COR-L47 (cell line): ENCODE measurements around the gene TBC1D22A.

Experiments used
- DNase-seq: peaks from one replicate; lab custom pipeline; 2025; lab: John Stamatoyannopoulos, UW

TBC1D22A gene

DNA sequence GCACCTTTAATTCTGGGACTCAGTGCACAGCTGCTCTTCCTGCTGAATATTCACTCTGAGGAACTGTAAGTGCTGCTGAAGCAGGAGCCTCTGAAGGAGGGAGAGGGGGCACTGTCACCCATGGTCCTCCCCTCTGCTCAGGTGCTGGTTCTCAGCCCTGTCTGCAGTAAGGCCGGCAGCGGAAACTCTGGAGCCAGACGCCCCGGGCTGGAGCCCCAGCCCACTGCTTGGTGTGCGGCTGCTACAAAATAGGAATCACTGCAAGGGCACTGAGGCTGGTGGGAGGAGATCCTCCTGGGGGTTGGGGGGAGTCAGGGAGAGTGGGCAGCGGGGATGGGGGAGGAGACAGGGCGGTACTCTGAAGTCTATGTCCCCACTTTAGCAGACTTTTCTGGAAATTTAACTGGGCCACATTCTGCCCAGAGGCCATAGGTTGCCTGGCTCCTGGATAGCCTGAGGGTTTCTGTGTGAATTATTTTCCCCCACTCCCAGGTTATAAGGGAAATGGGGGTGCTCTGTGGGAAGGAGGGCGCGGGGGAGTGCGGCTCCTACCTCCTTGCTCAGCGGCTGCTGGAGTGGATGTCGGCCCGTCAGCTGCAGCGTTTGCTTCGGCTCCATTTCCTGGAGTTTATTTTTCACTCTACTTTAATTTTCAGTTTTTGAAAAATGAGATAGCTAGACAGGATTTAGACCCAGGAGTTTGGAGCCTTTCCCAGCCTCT lies 33.6 kb downstream of the TBC1D22A start:
- no peak for DNase-seq

GRCh38 chr22:46796566-46797195 lies 34.2 kb downstream of the TBC1D22A start:
- DNase-seq, result no peak

GRCh38 chr22:46797355-46797754 lies 34.9 kb downstream of the TBC1D22A start:
- DNase-seq, result no peak

DNA sequence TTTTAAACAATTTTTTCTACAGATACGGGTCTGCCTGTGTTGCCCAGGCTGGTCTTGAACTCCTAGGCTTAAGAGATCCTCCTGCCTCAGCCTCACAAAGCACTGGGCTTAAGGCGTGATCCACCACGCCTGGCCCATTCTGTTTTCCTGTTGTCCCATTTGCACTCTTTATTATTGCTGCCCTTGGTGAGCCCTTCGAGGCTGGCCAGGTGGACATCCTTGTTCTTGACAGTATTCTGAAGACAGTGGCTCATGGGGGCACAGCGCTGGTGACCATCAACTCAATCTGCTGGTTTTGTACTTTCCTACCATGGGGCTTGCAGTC lies 35.6 kb downstream of the TBC1D22A start:
- no peak for DNase-seq

DNA sequence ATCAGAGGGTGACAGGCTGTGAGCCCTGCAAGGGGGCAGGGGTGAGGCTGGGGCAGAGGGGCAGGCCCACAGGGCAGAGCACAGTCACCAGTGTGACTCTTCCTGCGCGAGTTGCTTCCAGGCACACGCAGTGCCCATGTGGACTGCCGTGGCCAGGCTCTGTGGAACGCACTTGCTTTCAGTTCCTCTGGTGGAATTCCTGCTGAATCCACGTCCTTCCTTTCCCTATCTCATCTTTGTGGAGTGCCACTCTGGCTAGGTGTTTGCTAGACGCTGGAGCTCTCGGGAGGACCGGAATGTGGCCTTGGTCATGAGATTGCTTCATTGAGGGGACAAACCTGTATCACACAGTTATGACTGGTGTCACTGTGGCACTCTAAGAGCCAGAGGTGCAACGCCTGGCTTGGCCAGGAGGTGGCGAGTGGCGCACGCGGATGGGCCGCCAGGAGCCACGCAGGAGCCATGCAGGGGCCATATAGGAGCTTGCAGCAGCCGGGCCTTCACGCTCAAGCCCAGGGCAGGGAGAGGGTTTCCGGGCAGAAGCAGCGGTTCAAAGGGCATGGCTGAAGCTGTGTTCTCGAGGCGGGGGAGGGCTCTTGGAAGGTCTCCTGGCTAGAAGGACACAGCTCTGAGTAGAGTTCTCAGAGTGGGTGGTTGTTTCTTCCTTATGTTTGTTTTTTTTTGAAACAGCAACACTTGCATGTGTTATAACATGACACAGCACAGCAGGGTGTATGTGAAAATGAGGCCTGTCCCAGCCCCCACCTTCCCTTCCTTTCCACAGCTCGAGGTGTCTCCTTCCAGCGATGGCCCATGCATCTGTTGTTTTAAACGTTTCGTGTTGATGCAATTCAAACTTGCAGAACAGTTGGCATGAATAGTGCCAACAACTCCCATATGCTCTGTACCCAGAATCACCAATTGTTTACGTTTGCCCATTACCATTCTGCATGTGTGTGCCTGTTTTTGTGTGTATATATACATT lies 36.2 kb downstream of the TBC1D22A start:
- DNase-seq, result peak; percentile 48

DNA sequence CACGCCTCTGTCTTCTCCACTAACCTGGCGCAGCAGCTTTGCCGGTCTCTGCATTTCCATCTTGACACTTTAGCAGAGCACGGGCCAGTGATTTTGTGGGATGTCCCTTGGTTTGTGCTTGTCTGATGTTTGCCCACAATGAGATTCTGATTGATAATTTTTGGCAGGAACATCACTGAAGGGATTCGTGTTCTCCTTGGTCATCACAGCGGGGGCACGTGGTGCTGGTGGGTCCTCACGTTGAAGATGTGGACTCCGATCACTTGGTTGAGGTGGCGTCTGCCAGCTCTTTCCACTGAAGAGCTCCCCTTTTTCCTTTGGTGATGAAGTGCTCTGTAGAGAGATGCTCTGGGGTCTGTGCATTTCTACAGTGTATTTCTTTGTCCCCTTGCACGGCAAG lies 37.2 kb downstream of the TBC1D22A start:
- no peak for DNase-seq

- no peak for DNase-seq
These were observed 37.8 kb downstream of the TBC1D22A start for GRCh38 chr22:46800102-46800857.

- DNase-seq, result no peak
These were observed 38.9 kb downstream of the TBC1D22A start for GRCh38 chr22:46801331-46801811.

DNA sequence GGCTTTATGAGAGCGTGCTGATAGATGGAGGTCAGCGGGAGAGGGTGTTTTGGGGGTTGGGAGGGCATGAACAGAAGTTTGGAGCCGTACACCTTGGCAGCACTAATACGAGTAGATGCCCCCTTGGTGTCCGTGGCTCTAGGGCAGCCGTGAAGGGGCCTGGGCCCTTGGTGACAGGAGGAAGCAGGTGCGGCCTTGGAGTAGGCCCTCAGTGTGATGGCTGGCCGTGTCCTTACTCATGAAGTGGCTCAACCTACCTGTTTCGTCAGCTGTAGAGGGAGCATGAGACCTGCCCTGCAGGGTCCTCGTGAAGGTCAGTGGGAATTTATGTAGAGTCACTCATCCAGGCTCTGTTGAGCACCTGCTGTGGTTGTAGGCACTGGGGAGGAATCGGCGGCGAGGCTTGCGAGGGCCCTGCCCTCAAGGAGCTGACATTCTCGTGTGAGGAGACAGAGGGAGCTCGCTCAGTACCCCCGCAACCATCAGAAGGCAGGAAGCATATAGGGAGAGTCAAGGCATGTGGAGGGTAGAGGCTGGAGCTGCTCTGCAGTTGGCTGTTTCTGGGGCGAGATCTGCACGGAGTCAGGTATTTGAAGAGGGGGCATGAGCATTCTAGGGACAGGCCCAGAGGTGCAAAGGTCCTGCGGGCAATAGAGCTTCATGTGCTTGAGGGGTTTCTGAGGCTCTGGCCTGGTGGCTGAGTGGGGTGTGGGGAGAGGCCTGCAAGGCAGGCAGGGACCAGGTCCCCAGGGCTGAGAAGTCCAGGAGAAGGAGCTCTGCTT lies 39.6 kb downstream of the TBC1D22A start:
- DNase-seq, result no peak

DNA sequence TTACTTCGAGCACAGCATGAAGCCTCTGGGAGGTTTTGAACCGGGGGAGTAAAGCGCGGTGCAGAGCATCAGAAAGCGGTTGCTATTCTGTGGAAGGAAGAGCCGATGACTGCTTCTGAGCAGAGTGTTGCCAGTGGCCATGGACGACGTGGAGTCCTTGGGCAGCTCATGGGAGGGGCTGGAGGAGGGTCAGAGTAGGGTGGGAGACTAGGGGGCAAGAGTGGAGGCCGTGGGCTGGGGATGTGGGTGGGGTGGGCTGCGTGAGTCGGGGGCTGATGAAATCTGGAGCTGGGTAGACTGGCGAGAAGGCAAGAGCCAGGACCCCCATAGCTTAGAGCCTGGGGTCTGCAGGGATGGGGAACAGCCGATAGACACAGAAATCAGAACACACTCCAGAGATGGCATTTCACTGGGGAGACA lies 40.2 kb downstream of the TBC1D22A start:
- no peak for DNase-seq

DNA sequence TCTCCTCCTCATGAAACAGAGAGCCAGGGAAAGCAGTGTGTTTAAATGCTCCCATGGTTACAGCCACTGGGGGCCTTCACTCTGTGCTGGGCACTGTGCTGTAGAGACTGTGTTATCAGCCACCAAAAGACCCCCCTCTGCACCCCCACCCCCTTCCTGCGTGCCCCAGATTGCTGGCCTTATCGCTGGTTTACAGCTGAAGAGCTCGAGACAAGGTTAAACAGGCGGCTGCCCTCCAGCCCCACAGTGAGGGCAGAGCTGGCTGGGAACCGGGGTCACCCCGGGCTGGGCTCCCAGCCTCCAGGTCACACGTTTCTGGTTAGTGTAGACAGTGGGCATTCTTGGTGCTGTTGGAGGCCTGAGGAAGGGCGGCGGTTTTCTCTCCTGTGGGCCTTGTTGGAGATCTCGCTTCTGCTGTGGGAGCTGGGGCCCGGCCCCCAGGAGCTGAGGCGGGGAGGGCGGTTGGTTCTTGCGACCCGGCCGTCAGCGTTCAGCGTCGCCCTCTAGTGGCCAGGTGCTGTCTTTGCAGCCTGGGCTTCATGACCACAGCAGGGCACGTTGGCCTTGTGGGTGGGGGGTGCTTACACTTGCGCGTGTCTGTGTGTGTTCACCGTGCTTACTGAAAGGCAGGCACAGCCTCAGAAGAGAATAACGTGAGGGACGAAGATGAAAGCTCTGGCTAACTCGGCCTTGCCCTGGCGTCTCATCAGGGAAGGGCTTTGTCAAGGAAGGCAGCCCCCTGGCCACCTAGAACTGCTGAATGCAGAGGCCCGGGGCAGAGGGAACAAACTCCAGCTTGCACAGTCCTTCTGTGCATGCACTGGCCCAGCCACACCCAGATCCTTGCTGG lies 40.8 kb downstream of the TBC1D22A start:
- peak; percentile 55 for DNase-seq

GRCh38 chr22:46803936-46804335 lies 41.5 kb downstream of the TBC1D22A start:
- DNase-seq, result no peak

DNA sequence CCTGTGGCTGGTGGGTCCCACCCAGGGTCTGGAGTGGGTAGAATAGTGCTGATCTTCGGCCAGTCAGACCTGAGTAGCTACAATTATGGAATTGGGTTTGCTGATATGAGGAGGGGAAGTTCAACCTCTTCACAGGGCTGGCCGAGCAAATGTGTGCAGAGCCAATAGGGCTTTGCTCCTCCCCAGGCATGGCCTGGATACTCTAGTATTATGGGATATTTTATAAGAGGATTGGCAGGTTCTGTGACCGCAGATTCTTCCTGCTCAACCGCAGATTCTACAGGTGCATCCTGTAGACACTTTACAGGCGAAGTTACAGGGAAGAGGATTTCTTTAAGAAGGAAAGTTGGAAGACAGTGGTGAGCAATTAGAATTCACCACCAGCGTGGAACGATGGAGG lies 44.3 kb downstream of the TBC1D22A start:
- no peak for DNase-seq

GRCh38 chr22:46807458-46807857 lies 45.0 kb downstream of the TBC1D22A start:
- no peak for DNase-seq

DNA sequence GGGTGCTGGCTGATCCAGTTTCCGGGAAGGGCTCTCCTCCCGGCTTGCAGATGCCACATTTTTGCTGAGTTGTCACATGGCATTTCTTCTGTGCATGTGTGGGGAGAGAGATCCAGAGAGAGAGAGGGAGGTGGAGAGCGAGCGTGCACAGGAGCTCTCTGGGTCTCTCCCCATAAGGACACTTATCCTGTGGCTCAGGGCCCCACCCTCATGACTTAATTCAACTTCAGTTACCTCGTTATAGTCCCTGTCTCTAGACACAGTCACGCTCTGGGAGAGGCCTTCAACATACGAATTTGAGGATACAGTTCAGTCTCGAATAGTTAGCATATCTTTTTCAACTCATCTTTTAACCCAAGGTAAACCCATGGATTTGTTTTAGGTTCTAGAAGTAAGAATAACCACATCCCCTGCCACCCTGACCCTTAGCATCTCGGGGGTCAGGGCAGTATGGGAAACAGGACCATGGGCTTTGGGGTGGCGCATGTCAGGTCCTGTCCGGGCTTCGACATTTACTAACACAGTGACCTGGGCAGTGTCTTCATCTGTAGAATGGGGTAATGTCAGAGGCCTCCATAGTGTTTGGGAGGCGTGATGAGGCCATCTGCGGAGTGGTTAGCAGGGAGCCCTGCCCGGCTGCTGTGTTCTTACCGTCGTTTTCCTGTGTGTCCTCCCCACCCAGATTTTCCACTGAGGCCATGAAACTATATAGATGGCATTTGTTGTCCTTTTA lies 46.9 kb downstream of the TBC1D22A start:
- DNase-seq, result no peak

- no peak for DNase-seq
These were observed 48.7 kb downstream of the TBC1D22A start for GRCh38 chr22:46810856-46811786.

DNA sequence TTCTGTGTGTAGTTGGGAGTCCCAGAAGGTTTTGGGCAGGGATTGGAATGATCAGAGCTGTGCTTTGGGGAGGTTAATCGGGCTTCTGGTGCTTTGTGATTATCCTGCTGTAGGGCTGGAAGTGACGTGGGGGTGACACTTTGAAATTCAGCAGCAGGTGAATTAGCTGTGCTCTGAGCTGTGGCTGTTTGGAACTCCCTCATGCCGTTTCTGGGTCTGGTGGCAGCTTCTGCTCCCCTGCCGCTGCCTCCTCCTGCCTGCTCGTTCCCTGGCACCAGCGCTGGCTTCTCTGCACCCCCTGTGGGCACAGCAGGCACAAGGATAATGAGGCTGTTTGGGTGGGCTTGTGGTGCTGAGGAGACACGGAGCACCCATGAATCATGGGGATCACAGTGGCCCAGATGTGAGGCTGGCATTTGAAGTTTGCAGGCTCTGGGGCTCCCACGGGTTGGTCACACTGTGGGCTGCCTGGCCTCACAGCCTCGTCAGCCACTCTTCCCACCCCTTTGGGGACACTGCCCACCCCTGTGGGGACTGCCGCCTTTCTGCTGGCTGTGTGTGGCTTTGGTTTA lies 49.7 kb downstream of the TBC1D22A start:
- DNase-seq, result no peak

- DNase-seq, result no peak
These were observed 50.3 kb downstream of the TBC1D22A start for GRCh38 chr22:46812788-46813187.
